Peyer's patch (tissue), 4 donors: Measurements from ENCODE around the gene SLX9. TPM values are rescaled to one million over a fixed set of nuclear protein-coding genes. Genes with fewer than 3 reads are reported as not detected.

Experiments
- DNase-seq, 3 donors: peaks; one replicate each; pipeline ENCODE4 v3.0.0-alpha.2; 2017 to 2019
- H3K27ac ChIP-seq, 4 donors: fragments of 200-600 bp; sonication (generic); one replicate each; pipeline ENCODE4 v1.5.1; 2016 to 2019
- H3K27me3 ChIP-seq, 2 donors: fragments of 200-600 bp; sonication (generic); one replicate each; pipeline ENCODE4 v1.5.1; 2019
- H3K36me3 ChIP-seq, 3 donors: fragments of 200-600 bp; sonication (generic); one replicate each; pipeline ENCODE4 v1.5.1; 2016 to 2019
- H3K4me1 ChIP-seq, 4 donors: fragments of 200-600 bp; sonication (generic); one replicate each; pipeline ENCODE4 v1.5.1; 2016 to 2019
- H3K4me3 ChIP-seq, 4 donors: fragments of 200-600 bp; sonication (generic); 1 replicate in 3 of 4; 2 replicates in 1 of 4; pipeline ENCODE4 v1.5.1; 2016 to 2019; ENCODE audit warnings: mild to moderate bottlenecking in 1 of 4
- H3K9me3 ChIP-seq, 4 donors: fragments of 200-600 bp; sonication (generic); one replicate each; pipeline ENCODE4 v1.5.1; 2016 to 2019; ENCODE audit warnings: mild to moderate bottlenecking in 1 of 4
- POLR2A ChIP-seq, 2 donors: fragments of 450-650 bp; IDR thresholded peaks; one replicate each; pipeline ENCODE4 v1.5.1; 2017; ENCODE audit warnings: antibody characterized with exemption in 2 of 2, mild to moderate bottlenecking in 2 of 2, moderate library complexity in 2 of 2
- total RNA-seq, 4 donors: library from RNA; depleted of rRNA; stranded (reverse); fragments of >200 nt; gene quantifications; one replicate each; pipeline ENCODE4 v1.1.0, GENCODE V29; 2016
- TF ChIP-seq, protein P1 (sequence below), 6 experiments: fragments of 450-650 bp in 4 of 6; fragments of 200-600 bp in 2 of 6; sonication (generic) in 1 of 6; IDR thresholded peaks; one replicate each; pipeline ENCODE4 v1.5.1; 2017 to 2019; ENCODE audit warnings: antibody characterized with exemption in 6 of 6, mild to moderate bottlenecking in 3 of 6, moderate library complexity in 1 of 6

SLX9 gene
- total RNA-seq, 4 donors from 2014 or later, result 7.8 to 10.5 (median 10.0) TPM; not detected in 1

DNA sequence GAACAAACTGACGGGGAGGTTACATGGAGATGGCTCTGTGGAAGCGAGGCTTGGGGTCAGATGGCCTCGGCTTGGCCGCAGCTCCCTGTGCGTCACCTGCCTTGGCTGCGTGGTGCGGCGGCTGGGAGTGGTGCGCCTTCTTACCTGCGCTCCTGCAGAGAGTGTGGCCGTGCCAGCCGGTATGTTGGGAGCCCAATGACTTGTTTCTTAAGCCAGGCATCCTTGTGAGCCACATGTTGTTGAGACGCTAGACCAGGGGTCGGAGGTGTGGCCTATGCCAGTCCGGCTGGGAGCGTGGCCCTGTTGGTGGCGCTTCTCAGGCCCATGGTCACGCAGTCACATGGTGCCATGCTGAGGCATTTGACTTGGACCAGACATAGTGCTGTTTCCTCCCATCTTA lies 10.5 kb downstream of the SLX9 start:
- H3K27me3 ChIP-seq, result no peaks in the 10 kb centered on the region
- H3K4me1 ChIP-seq, result peaks cover 0 to 11% (median 5%) of the 10 kb centered on the region in 4 donors
- no peaks in the 10 kb centered on the region for H3K9me3 ChIP-seq
- no peak for TF ChIP-seq POLR2A (IDR thresholded peaks at IDR 0.05)
- TF ChIP-seq, protein P1, sequence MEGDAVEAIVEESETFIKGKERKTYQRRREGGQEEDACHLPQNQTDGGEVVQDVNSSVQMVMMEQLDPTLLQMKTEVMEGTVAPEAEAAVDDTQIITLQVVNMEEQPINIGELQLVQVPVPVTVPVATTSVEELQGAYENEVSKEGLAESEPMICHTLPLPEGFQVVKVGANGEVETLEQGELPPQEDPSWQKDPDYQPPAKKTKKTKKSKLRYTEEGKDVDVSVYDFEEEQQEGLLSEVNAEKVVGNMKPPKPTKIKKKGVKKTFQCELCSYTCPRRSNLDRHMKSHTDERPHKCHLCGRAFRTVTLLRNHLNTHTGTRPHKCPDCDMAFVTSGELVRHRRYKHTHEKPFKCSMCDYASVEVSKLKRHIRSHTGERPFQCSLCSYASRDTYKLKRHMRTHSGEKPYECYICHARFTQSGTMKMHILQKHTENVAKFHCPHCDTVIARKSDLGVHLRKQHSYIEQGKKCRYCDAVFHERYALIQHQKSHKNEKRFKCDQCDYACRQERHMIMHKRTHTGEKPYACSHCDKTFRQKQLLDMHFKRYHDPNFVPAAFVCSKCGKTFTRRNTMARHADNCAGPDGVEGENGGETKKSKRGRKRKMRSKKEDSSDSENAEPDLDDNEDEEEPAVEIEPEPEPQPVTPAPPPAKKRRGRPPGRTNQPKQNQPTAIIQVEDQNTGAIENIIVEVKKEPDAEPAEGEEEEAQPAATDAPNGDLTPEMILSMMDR (IDR thresholded peaks at IDR 0.05), result no peak
- peaks cover 0 to 16% (median 0%) of the 10 kb centered on the region in 3 donors for H3K36me3 ChIP-seq
- H3K4me3 ChIP-seq, result no peak overlapping the region
- no peak for DNase-seq
- peak overlapping the region in 1 of 4 donors; percentile 25 for H3K27ac ChIP-seq

DNA sequence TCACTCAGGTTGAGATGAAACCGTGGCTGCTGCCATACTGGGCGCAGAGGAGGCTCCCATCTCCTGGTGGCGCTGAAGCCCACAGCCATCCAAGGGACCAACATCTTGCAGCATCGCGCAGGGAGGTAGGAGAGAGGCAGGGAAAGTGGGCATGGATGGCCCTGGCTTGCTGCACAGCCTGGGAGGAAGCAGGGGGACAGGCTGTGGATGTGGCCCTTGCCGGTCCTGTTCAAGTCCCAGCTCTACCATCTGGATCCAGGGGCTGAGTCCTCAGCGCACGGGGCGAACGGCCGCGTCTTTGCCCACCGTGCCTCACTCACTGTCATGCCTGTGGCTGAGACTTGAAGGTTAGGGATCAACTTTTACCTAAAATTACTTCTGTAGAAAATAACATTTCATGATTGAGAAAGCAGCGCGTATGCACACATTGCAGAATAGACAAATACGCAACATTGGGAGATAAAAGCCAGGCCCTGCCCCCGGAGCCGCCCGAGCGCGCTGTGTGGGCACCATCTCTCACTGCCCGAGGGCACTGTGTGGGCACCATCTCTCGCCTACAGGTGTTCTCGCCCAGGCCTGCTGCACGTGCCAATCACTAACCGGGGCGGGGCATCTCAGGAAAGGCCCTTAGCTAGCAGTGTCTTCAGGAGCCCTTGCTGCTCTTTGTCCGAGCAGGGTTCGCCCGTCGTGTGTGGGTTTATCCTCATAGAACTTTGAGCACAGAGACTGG lies 11.5 kb downstream of the SLX9 start:
- H3K36me3 ChIP-seq, result peaks cover 0 to 17% (median 0%) of the 10 kb centered on the region in 3 donors
- H3K27me3 ChIP-seq, result no peaks in the 10 kb centered on the region
- no peak for DNase-seq
- no peaks in the 10 kb centered on the region for H3K9me3 ChIP-seq
- no peak overlapping the region for H3K4me3 ChIP-seq
- peaks cover 0 to 11% (median 5%) of the 10 kb centered on the region in 4 donors for H3K4me1 ChIP-seq
- TF ChIP-seq POLR2A (IDR thresholded peaks at IDR 0.05), result no peak
- TF ChIP-seq, protein P1 (IDR thresholded peaks at IDR 0.05), result no peak
- no peak overlapping the region for H3K27ac ChIP-seq

DNA sequence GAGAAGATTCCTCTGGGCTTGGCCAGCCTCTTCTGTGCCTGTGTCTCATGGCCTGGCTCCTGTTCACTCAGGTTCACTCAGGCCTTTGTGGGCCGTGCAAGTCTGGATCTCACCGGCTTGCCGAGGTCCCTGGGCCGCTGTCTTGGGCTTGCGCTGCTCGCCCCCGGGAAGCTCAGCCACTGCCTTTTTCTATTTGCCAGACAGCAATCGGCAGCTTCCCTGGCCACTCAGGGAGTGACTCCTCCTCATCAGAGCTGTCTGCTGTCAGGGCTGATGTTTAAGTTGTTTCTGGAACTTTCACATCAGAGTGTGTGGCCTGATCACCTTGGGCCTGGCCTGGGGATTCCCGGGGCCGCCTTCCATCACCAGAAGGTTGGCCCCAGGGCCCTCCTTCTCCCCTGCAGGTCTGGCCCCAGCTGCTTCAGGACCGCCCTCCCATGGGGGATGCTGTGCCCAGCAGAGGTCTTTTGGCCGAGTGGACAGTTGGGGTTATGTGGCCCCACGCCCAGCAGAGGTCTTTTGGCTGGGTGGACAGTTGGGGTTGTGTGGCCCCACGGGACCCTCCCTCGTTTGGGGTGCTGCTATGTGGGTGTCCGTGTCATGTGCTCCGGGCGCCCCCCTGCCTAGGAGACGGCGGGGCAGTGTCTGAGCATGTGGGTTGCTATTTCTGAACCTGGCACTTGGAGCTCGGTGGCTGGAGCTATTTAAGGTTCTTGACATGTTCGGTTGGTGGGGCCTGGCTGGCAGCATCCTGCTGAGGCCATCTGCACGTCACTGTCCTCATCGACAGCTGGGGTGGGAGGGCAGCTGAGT lies 12.5 kb downstream of the SLX9 start:
- Histone ChIP-seq H3K36me3 (peaks cover 0 to 21% (median 0%) of the 10 kb centered on the region in 3 donors), H3K27ac (no peak overlapping the region), H3K27me3 (no peaks in the 10 kb centered on the region), H3K4me1 (peaks cover 0 to 11% (median 5%) of the 10 kb centered on the region in 4 donors), H3K4me3 (no peak overlapping the region), H3K9me3 (no peaks in the 10 kb centered on the region)
- no peak for DNase-seq
- TF ChIP-seq, protein P1 (IDR thresholded peaks at IDR 0.05), result no peak
- no peak for TF ChIP-seq POLR2A (IDR thresholded peaks at IDR 0.05)

DNA sequence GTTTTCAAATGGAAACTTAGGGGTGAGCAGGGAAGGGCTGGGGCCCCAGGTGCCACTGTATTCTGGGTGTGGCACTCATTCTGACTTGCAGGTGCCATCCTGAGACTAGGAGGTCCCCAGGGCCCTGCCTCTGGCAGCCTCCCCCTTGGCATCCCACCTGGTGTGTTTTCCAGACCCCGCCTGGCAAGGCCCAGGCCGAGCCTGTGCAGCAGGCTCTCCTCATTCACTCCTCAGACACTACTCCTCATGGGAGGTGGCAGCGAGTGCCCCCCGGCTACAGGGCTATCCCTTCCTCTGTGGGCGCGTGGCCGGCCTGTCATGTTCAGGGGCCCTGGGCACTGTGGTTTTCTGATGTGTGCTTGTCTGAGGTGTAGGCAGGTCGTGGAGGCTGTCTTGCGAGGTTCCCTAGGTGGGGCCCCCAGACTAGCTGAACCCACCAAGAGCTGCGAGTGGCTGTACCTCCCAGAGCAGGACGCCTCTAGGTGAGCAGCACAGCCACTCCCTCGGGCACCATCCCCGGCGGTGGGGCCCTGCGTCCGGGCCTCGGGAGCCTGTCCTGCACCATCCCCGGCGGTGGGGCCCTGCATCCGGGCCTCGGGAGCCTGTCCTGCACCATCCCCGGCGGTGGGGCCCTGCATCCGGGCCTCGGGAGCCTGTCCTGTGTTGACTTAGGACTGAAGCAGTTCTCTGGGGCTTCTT lies 13.2 kb downstream of the SLX9 start:
- Histone ChIP-seq H3K36me3 (peaks cover 0 to 18% (median 0%) of the 10 kb centered on the region in 3 donors), H3K9me3 (no peaks in the 10 kb centered on the region), H3K4me3 (no peak overlapping the region), H3K27ac (no peak overlapping the region), H3K4me1 (peaks cover 0 to 12% (median 5%) of the 10 kb centered on the region in 4 donors), H3K27me3 (no peaks in the 10 kb centered on the region)
- TF ChIP-seq, protein P1 (IDR thresholded peaks at IDR 0.05), result no peak
- TF ChIP-seq POLR2A (IDR thresholded peaks at IDR 0.05), result no peak
- DNase-seq, result no peak

DNA sequence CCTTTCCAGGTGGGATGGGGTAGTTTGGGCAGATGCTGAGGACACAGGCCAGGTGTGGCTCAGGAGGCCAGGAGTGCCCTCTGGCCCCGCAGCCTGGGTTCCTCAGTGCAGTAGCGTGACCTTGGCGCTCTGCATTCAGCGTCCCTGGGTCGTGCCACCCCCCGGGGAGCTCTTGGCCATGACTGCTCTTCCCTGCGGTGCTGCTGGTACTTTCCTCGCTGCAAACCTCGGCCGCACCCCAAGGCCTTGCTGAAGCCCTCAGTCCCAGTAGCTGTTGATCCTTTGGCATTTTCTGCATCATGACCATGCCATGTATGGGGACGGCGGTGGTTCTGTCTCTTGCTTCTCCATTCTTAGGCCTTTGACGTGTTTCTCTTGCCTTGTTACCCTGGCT lies 13.8 kb downstream of the SLX9 start:
- Histone ChIP-seq H3K4me1 (peaks cover 0 to 17% (median 5%) of the 10 kb centered on the region in 4 donors), H3K9me3 (no peaks in the 10 kb centered on the region), H3K4me3 (no peak overlapping the region), H3K36me3 (peaks cover 0 to 21% (median 0%) of the 10 kb centered on the region in 3 donors), H3K27ac (no peak overlapping the region), H3K27me3 (no peaks in the 10 kb centered on the region)
- TF ChIP-seq, protein P1 (IDR thresholded peaks at IDR 0.05), result no peak
- no peak for TF ChIP-seq POLR2A (IDR thresholded peaks at IDR 0.05)
- DNase-seq, result no peak
